ENCODE data around the gene HNRNPUL2. TPM values are rescaled to one million over a fixed set of nuclear protein-coding genes. Genes with fewer than 3 reads are reported as not detected.

Gene HNRNPUL2
- total and polyA plus RNA-seq, 2 of the 8 experiments (the other 6 are each of a cell fraction or from before 2014, with no cell fraction given): 14.9 to 46.4 TPM

DNA sequence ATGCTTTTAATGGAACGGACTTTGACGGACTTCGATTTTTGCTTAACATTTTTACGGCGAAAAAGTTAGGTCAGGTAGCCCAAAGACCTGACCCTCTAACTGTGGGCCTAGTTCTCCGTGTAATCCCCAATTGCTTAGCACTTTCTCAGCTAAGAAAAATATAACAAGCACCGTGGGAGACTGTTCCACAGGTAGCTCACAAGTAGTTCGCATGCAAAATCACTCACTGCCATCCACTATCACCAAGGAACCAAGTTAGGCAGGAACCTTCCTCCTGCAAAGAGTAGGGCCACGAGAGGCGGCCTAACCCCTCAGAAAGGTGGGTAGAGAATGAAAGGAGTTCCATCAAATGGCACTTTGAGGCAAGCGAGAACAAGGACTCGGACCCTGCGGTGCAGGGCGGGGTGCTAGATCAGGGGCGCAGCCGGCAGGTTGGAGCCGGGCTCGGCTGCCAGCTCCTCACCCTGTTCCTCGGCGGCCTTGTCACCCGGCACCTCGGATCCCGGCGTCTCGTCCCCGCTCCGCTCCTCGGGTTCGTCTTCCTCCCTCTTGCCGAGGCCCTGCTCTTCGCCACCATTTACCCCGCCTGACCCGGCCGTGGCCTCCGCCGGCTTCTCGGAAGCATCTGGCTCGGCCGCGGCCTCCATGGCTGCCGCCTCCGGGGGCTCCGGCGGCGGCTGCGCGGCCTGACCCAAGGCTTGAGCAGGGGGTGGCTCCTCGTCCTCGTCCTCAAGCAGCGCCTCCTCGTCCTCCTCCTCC lies 922 bp downstream of the HNRNPUL2 start:
- Histone ChIP-seq H3K9ac (replicated peaks in 1 of 4; ENCODE audit: extremely low read depth in 1 of 4, low read depth in 3 of 4, low read length in 3 of 4) (peak overlapping the region; percentile 84 to 92 (median 90)), H3K27me3 (replicated peaks in 1 of 4; ENCODE audit: control insufficient read depth in 3 of 4, extremely low read depth in 1 of 4, insufficient read depth in 3 of 4, low read length in 3 of 4) (no peaks in the 10 kb centered on the region), H3K79me1 (ENCODE audit: low read depth, low read length) (0 out of 2 replicates have a peak, but pooled peaks cover 2% of the 10 kb centered on the region), H3K79me2 (ENCODE audit: control insufficient read depth in 1 of 2, insufficient read depth in 2 of 2, low read length in 2 of 2) (peaks cover 18 to 74% of the 10 kb centered on the region in 2 experiments), H3K4ac (replicated peaks; ENCODE audit: insufficient read length, low read depth, low read length) (no peak overlapping the region), H2AFZ (ENCODE audit: low read length) (no peak overlapping the region), H2AK5ac (ENCODE audit: low read depth, low read length) (no peak overlapping the region), H3K23ac (ENCODE audit: insufficient read length) (no peak overlapping the region), H2BK20ac (ENCODE audit: low read length) (no peak overlapping the region), H2BK12ac (ENCODE audit: low read depth, low read length) (no peak overlapping the region), H4K8ac (ENCODE audit: extremely low read depth, insufficient read depth, low read length) (peak overlapping the region; percentile 91; the same call in 1 of the 2 replicates), H3K18ac (ENCODE audit: extremely low read depth, low read length) (no peak overlapping the region), H3K36me3 (ENCODE audit: control insufficient read depth in 2 of 4, insufficient read depth in 4 of 4, low read length in 3 of 4) (peaks cover 19 to 36% (median 26%) of the 10 kb centered on the region in 4 experiments), H3K4me2 (ENCODE audit: insufficient read depth in 1 of 2, low read depth in 2 of 2, low read length in 2 of 2) (peak overlapping the region; percentile 85 to 93), H4K5ac (ENCODE audit: insufficient read length, low read depth, low read length) (peak overlapping the region; percentile 97), H3K23me2 (ENCODE audit: low read depth, low read length) (peaks cover 16% of the 10 kb centered on the region), H3K14ac (ENCODE audit: insufficient read length) (no peak overlapping the region), H4K20me1 (replicated peaks in 1 of 2; ENCODE audit: control insufficient read depth in 1 of 2, insufficient read depth in 2 of 2, low read length in 2 of 2) (peaks cover 12 to 17% of the 10 kb centered on the region in 2 experiments), H3K27ac (ENCODE audit: low read depth, low read length) (peak overlapping the region; percentile 92), H2BK120ac (replicated peaks; ENCODE audit: low read depth, low read length) (no peak overlapping the region), H3K4me3 (ENCODE audit: extremely low read depth in 1 of 4, insufficient read depth in 2 of 4, low read depth in 3 of 4, low read length in 4 of 4) (peak overlapping the region; percentile 87 to 98 (median 96)), H4K91ac (replicated peaks; ENCODE audit: insufficient read length, low read length) (peak overlapping the region; percentile 40), H2BK5ac (ENCODE audit: low read depth, low read length) (peak overlapping the region; percentile 91), H3K9me3 (ENCODE audit: insufficient read depth in 2 of 2, low read depth in 1 of 2, low read length in 1 of 2) (no peaks in the 10 kb centered on the region), H3K56ac (replicated peaks; ENCODE audit: insufficient read length, low read depth, low read length) (peak overlapping the region; percentile 27), H3K4me1 (replicated peaks in 1 of 4; ENCODE audit: control insufficient read depth in 3 of 4, insufficient read depth in 4 of 4, low read length in 3 of 4) (no peaks in the 10 kb centered on the region; a peak in 3 of 7 replicates), H2BK15ac (ENCODE audit: low read length) (no peak overlapping the region)
- FAIRE-seq (no peak), DNase-seq (ENCODE audit: low read depth in 1 of 2, low spot score in 2 of 2) (no peak)
- 3% methylated on average over 43 of the region's 51 CpGs; no CpG with 5 or more reads in 1 of the 2 experiments for WGBS, 2 experiments (ENCODE audit: extremely low coverage in 1 of 2, insufficient coverage in 1 of 2, insufficient read length in 1 of 2, insufficient replicate concordance in 2 of 2, low coverage in 1 of 2, low lambda C conversion rate in 2 of 2, missing lambda C conversion rate in 1 of 2)
- POLR2A ChIA-PET (ENCODE audit: partially characterized antibody): interaction anchor here (0.6 to 10.9 kb wide), 33 partner anchors 8 to 159 kb away, joined by 3 to 192 read pairs (median 5); partner anchors contain the start of genes BSCL2, C11orf98, CSKMT and EEF1G
- CTCF ChIA-PET (ENCODE audit: partially characterized antibody): interaction anchor here (1.2 to 2.1 kb wide), 3 partner anchors 27 to 60 kb away, joined by 4 to 9 read pairs (median 5); partner anchors contain the start of gene ZBTB3
- TF ChIP-seq HDAC2 (IDR thresholded peaks at IDR 0.05; ENCODE audit: borderline replicate concordance in 1 of 2, low read depth in 2 of 2, low read length in 2 of 2) (0 out of 4 replicates have a peak, but pooled peaks of 1 of the 2 experiments have one; percentile 29), RBBP5 (IDR thresholded peaks at IDR 0.05; ENCODE audit: borderline replicate concordance, low read depth, low read length) (no peak), SIN3A (conservative IDR thresholded peaks at IDR 0.05 in 1 of 2, IDR thresholded peaks at IDR 0.05 in 1 of 2; ENCODE audit: low read depth in 1 of 2, low read length in 2 of 2) (0 out of 4 replicates have a peak, but pooled peaks of 1 of the 2 experiments have one; percentile 16), NRF1 (IDR thresholded peaks at IDR 0.05; ENCODE audit: low read depth, low read length) (no peak)
